Astrocyte (in vitro differentiated cells and primary cell): ENCODE results near the gene CCHCR1. TPM values are rescaled to one million over a fixed set of nuclear protein-coding genes. Genes with fewer than 3 reads are reported as not detected.

Experiments used
- DNase-seq: peaks from one replicate; pipeline ENCODE4 v3.0.0-alpha.2; 2010; ENCODE audit warnings: low read depth
- FAIRE-seq: peaks from 2 replicates; lab custom pipeline; 2011; peaks lifted over from hg19 to GRCh38; lab: Jason Lieb, UNC
- H2AFZ ChIP-seq: 2 replicates; pipeline ENCODE4 v1.6.0; 2012; ENCODE audit warnings: low read depth, low read length, inconsistent platforms
- H3K27ac ChIP-seq: 2 replicates; pipeline ENCODE4 v1.5.1; 2011; ENCODE audit warnings: low read depth, low read length, inconsistent platforms
- H3K27me3 ChIP-seq: 2 replicates; pipeline ENCODE4 v1.6.0; 2011; ENCODE audit warnings: low read length, inconsistent platforms; ENCODE audit not compliant: insufficient read depth
- H3K36me3 ChIP-seq: 2 replicates; pipeline ENCODE4 v1.5.1; 2011; ENCODE audit warnings: low read length, inconsistent platforms; ENCODE audit not compliant: insufficient read depth
- H3K4me1 ChIP-seq: 2 replicates; pipeline ENCODE4 v1.5.1; 2011; ENCODE audit warnings: low read length, inconsistent platforms; ENCODE audit not compliant: insufficient read depth
- H3K4me2 ChIP-seq: 2 replicates; pipeline ENCODE4 v1.6.0; 2012; ENCODE audit warnings: low read length, inconsistent platforms
- H3K4me3 ChIP-seq: 2 replicates; pipeline ENCODE4 v1.5.1; 2011; ENCODE audit warnings: low read depth, mild to moderate bottlenecking, low read length, inconsistent platforms; ENCODE audit not compliant: insufficient read depth
- H3K79me2 ChIP-seq: 2 replicates; pipeline ENCODE4 v1.6.0; 2012; ENCODE audit warnings: mild to moderate bottlenecking, low read length, inconsistent platforms; ENCODE audit not compliant: insufficient read depth
- H3K9ac ChIP-seq: 2 replicates; pipeline ENCODE4 v1.6.0; 2012; ENCODE audit warnings: mild to moderate bottlenecking, low read length, inconsistent platforms
- H3K9me3 ChIP-seq: 2 replicates; pipeline ENCODE4 v1.5.1; 2012; ENCODE audit warnings: low read depth, mild to moderate bottlenecking, low read length, inconsistent platforms; ENCODE audit not compliant: insufficient read depth
- H4K20me1 ChIP-seq: 2 replicates; pipeline ENCODE4 v1.6.0; 2012; ENCODE audit warnings: low read length, inconsistent platforms; ENCODE audit not compliant: insufficient read depth
- H3K27ac Mint-ChIP-seq: one replicate; pipeline ENCODE4 v1.8.0; 2021; ENCODE audit warnings: mild to moderate bottlenecking, mixed read lengths; ENCODE audit not compliant: unreplicated experiment
- H3K27me3 Mint-ChIP-seq: one replicate; pipeline ENCODE4 v1.8.0; 2021; ENCODE audit warnings: low read depth, mixed read lengths; ENCODE audit not compliant: unreplicated experiment
- H3K36me3 Mint-ChIP-seq: one replicate; pipeline ENCODE4 v1.8.0; 2021; ENCODE audit warnings: low read depth, mixed read lengths; ENCODE audit not compliant: unreplicated experiment
- H3K4me1 Mint-ChIP-seq: one replicate; pipeline ENCODE4 v1.8.0; 2021; ENCODE audit warnings: low read depth, mixed read lengths; ENCODE audit not compliant: unreplicated experiment
- H3K4me3 Mint-ChIP-seq: one replicate; pipeline ENCODE4 v1.8.0; 2021; ENCODE audit warnings: mild to moderate bottlenecking, moderate library complexity, mixed read lengths; ENCODE audit not compliant: unreplicated experiment
- H3K9me3 Mint-ChIP-seq: one replicate; pipeline ENCODE4 v1.8.0; 2021; ENCODE audit warnings: mild to moderate bottlenecking, mixed read lengths; ENCODE audit not compliant: unreplicated experiment
- CTCF ChIP-seq: IDR thresholded peaks from 2 replicates; pipeline ENCODE4 v1.5.1; 2011; ENCODE audit warnings: low read depth, mild to moderate bottlenecking, inconsistent platforms, low read length, moderate library complexity; ENCODE audit not compliant: insufficient read depth
- EZH2 ChIP-seq: IDR thresholded peaks from 2 replicates; pipeline ENCODE4 v1.6.1; 2012; ENCODE audit warnings: mild to moderate bottlenecking, low read length, inconsistent platforms; ENCODE audit not compliant: insufficient read depth
- total RNA-seq: library from RNA; stranded (reverse); gene quantifications from 2 replicates; pipeline ENCODE4 v1.2.1, GENCODE V29; 2021

CCHCR1 gene
- total RNA-seq, 1 donor from 2014 or later: 11.5 TPM

GRCh38 chr6:31125586-31126363, 31.8 kb downstream of the CCHCR1 start:
- no peak overlapping the region for H2AFZ ChIP-seq
- H3K27me3 ChIP-seq: no peaks in the 10 kb centered on the region
- peaks cover 13% of the 10 kb centered on the region for H3K36me3 Mint-ChIP-seq
- no peak overlapping the region for H3K4me3 Mint-ChIP-seq
- no peaks in the 10 kb centered on the region for H3K27me3 Mint-ChIP-seq
- H4K20me1 ChIP-seq: no peaks in the 10 kb centered on the region
- no peak overlapping the region for H3K9ac ChIP-seq
- peaks cover 14% of the 10 kb centered on the region for H3K4me1 ChIP-seq
- no peak overlapping the region for H3K4me3 ChIP-seq
- TF ChIP-seq EZH2: no peak
- TF ChIP-seq CTCF: no peak
- FAIRE-seq (no peak), DNase-seq (peak; percentile 18)
- peaks cover 41% of the 10 kb centered on the region for H3K4me1 Mint-ChIP-seq
- no peak overlapping the region for H3K27ac Mint-ChIP-seq
- no peaks in the 10 kb centered on the region for H3K9me3 Mint-ChIP-seq
- H3K27ac ChIP-seq: no peak overlapping the region
- H3K9me3 ChIP-seq: no peaks in the 10 kb centered on the region
- H3K36me3 ChIP-seq: no peaks in the 10 kb centered on the region
- peak overlapping the region; percentile 61 for H3K4me2 ChIP-seq
- H3K79me2 ChIP-seq: no peaks in the 10 kb centered on the region

- Mint-ChIP-seq H3K4me3 (no peak overlapping the region), H3K27ac (peak overlapping the region; percentile 66), H3K27me3 (no peaks in the 10 kb centered on the region), H3K4me1 (peaks cover 41% of the 10 kb centered on the region), H3K36me3 (peaks cover 13% of the 10 kb centered on the region), H3K9me3 (no peaks in the 10 kb centered on the region)
- TF ChIP-seq CTCF (no peak), EZH2 (no peak)
- H3K27ac ChIP-seq: no peak overlapping the region
- no peak overlapping the region for H3K9ac ChIP-seq
- H3K36me3 ChIP-seq: no peaks in the 10 kb centered on the region
- DNase-seq: peak; percentile 74
- peak overlapping the region; percentile 38 for H2AFZ ChIP-seq
- no peaks in the 10 kb centered on the region for H4K20me1 ChIP-seq
- H3K27me3 ChIP-seq: no peaks in the 10 kb centered on the region
- H3K9me3 ChIP-seq: no peaks in the 10 kb centered on the region
- H3K4me3 ChIP-seq: no peak overlapping the region
- no peaks in the 10 kb centered on the region for H3K79me2 ChIP-seq
- H3K4me2 ChIP-seq: peak overlapping the region; percentile 61
- H3K4me1 ChIP-seq: peaks cover 14% of the 10 kb centered on the region
- FAIRE-seq: no peak
Measured at GRCh38 chr6:31125162-31125561, 32.4 kb downstream of the CCHCR1 start.
